Measurements from ENCODE around the gene MLKL. TPM values are rescaled to one million over a fixed set of nuclear protein-coding genes. Genes with fewer than 3 reads are reported as not detected.

Gene MLKL
- total RNA-seq = 3.9 and 5.4 TPM in 2 replicates

DNA sequence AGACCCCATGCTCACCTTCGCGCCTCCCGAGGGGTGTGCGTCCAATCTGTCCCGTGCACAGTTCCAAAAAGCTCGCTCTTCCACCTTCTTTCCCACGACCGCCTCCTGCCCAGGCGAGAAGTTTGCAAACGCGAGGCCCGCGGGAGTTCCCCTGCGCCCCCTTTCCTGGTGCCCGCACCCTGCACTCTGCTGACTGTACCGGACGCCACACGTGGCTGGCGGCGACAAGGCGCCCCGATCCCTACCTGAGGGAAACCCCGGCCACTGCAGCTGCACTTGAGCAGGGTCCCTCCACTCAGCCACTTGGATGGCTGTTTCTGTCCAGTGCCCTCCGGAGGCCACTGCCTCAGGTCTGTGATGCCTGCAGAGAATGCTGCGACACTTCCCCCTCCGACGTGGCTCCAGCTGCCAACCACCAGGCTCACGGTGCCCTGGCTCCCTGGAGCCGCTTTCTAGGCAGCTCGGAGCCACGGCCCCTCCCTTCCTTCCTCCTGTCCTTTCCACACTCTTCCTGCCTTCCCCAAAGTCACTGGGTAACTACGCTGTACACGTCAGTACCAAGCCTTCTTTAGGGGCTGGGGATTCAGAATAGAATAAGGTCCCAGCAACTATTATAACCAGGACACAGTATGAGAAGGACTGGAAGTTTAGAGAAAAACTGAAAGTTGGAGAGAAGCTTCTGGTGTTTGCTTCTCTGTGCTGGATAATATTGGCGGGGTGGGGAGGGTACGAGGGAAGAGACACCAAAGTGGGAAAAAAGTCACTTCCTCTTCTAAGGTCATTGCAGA is at the start of gene MLKL:
Gene MLKL, minus strand, starts transcription at position 425 of the 788 bp plus-strand sequence. CDS start 5,105 bp downstream, outside the sequence.

DNA sequence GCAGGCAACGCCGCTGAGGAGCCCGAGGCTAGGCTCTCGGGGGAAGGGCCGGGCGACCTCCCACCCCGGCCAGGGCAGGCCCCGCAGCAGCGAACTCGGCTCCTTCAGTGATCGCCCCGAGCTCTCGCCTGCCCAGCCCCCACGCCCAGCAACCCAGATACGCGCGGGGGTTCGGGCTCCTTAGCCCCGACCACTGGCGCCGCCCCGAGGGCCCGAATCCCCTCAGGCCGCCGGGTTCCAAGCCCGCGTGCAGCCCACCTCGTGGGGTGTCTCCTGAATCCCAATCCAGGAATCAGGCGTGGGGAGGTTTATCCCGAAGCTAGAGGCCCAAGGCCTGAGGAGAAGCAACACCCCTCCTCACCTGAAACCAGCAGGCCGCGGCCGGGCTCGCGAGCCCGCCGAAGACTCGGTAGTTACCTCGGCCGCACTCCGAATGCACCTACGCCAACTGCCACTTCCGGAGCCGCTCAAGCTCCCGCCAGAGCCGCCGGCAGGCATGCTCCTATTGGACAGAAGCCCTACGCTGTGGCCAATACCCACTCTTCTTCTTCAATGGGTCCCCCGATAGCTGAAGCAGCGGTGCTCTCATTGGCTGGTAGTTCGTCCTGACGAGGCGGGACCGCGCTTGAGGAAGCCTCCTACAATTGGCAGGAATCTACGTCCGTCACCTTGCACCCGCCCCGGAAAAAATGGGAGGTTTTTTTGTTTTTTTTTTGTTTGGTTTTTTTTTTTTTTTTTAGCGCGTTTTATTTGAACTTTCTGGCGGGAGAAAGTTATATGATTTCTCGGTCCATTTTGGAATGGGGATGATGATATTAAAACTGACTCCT is 34.0 kb downstream of the MLKL start, which contains the start of gene RFWD3:
Gene RFWD3, minus strand, starts transcription at position 453 of the 830 bp plus-strand sequence. CDS start 5,428 bp downstream, outside the sequence.

Other genes starting within 250 kb of the MLKL start
- 141 and 145 TPM in 2 replicates for gene GLG1, start 93.7 kb downstream of the MLKL start, total RNA-seq
- gene RFWD3, start 34.0 kb downstream of the MLKL start, total RNA-seq = 5.5 and 6.9 TPM in 2 replicates
- gene FA2H, start 74.0 kb upstream of the MLKL start, total RNA-seq = not detected in 2 replicates